22Rv1 (cell line): Measurements from ENCODE around the gene YBX1.

Experiments
- CTCF ChIP-seq: fragments of 450-650 bp; IDR thresholded peaks from 2 replicates; pipeline ENCODE4 v1.5.1; 2017; ENCODE audit warnings: mild to moderate bottlenecking
- ZFX ChIP-seq: fragments of 450-650 bp; IDR thresholded peaks from 2 replicates; pipeline ENCODE4 v1.6.1; 2017; ENCODE audit warnings: antibody characterized with exemption, borderline replicate concordance

DNA sequence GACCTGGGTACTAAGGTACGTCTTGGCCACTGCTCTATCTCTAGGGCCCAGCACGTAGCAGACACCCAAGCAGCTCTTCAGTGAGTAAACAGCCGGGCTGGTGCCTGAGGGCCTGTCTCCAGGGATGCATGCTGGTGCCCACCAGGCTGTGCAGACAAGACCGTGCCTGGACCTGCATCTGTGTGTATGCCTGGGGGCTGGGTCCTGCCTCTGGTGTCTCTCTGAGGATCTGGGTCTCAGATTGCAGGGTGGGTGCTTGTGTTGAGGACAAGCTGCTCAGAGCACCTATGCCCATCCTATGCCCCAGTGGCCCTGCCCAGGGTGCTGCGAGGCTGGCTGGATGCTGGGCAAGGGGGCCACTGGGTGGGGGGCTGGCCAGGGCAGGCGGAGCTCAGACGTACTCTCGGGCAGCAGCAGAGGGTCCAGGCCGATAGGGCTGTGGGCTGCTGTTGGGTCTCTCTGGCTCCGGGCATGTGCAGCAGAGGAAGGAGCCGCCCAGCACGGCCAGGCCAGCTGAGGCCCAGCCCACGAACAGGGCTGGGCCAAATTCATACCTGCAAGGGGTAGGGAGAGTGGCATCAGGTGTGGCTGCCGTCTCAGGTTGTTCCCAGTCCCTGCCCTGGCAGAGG, 53.4 kb downstream of the YBX1 start:
- TF ChIP-seq CTCF = no peak
- TF ChIP-seq ZFX = no peak
